ENCODE measurements around the gene OPRL1.
"Not testable (repeated sequence)": the region's sequence is repeated elsewhere in the genome, so short reads cannot be mapped to it uniquely, and the experiment has no call there.

OPRL1 gene

DNA sequence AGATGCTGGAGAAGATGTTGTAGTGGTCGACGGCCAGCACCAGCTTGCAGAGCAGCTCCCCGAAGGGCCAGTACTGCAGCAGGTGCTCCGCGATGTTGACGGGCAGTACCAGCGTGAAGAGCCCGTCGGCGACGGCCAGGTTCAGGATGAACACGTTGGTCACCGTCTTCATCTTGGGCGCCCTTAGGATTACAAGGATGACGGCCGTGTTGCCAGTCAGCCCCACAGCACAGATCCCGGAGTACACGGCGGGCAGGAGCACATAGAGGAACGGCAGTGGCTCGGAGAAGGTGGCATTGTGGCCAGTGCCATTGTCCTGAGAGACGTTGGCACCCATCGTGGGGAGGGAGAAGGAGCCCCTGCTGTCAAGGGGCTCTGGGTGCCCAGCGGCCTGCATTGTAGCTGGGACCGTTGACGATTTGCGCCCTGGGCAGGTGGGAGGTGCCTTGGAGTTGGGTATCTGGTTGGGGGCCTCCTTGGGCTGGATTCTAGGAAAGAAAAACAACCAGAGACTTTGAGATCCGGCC, 26.6 kb downstream of the OPRL1 start:
- DNase-seq: no peak

DNA sequence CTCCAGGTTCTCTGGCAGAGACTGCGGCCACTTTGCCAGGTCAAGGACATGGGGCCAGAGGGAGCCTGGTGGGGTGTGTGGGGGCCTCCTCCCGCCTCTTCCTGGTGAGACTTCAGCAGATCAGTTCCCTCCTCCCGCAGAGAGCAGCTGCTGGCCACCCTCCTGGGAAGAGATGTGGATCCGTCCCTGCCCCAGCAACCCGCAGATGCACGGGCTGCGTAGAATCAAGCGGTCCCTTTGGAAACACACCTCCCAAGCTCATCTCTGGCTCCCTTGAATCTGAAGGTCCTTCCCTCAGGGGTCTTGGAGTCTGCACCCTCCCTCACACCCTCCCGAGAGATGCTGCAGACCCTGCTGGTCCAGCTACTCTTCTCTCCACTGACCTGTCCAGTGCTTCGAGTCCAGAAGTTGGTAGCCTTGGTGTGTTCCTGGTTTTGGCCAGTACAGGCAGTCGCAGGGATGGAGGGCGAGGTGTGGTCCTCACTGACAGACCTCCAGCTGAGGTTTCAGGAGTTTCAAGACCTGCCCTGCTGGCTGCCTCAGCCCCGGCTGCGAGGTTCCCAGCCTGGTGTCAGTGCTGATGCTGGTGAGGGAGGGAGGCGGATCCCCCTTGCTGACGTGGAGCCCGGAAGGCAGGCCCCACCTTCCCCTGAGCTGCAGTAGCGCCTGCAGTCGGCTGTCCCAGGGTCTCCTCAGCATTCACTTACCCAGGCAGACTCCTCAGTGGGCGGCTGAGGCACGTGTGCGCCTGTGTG, 27.3 kb downstream of the OPRL1 start, which contains the start of gene NPBWR2:
TSS of gene NPBWR2 (minus strand) at position 585 of the 755 bp plus-strand sequence. CDS start 734 bp downstream, outside the sequence.
- no peak for DNase-seq

DNA sequence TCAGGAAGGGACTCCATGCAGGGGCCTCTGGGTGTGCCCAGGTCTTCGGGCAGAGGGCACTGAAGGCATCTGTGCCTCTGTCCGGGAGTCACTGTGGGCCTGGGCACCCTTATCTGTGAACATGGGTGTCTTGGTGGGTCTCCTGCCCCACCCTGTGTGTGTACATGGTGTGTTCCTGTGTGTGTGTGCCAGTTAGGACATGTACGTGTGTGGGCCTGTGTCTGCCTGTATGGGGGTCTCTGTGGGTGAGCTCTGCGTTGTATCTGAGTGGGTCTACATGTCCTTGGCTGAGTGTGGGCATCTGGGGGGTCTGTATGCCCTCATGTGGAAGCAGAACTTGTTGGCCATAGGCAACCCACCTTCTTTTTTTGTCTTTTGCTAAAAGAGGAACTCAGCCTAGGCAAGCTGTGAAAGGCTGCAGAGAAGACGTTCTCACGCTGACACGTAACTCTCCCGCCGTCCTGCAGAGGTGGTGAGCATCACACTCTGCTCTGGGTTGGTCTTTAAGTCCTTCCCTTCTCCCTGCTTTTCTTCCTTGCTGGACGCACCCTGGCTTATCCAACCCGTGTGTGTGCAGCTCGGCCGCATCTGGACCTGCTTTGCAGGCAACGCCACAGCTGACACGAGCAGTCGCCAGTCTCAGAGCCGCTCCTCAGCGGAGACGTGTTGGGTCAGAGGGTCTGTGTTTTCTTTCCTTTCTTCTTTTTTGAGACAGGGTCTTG, 28.0 kb downstream of the OPRL1 start:
- DNase-seq: no peak

DNA sequence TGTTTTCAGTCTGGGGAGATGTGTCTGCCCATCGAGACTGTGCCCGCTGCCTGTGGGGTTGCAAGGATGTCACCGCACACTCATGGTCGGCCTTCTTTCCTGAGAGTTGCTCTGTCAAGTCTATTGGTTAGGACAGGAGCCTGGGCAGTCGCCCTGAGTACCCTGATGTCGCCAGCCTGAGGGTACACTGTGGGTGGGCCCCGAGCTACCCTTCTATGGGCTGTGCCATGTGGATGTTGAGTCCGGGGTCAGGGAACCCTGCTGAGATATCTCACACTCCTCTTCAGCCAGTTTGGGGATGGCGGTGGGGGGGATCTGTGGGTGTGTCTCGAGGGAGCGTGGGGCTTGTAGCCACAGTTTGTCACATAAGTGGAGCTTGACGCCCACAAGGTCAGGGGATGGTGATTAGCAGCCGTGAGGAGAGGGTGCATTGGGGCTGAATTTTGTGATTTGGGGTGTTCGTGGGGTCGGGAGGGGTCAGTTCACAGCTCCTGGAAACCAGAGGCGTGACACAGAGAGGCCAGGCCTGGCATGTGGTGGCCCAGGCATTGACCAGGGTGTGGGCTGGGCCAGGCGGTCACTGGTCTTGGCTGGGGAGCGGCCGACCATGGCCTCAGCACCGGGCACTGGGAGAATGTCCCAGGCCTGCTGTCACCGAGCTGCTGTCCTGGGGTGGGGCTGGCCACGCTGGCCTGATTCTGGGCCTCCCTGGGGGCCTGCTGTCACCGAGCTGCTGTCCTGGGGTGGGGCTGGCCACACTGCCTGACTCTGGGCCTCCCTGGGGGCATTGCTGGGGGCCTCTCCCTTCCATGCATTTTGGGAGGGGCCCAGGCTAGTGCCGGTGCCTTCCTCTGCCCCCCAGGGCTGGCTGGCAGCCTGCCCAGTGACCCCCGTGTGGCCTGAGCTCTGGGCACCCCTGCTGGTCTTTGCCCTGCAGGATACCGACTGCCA, 29.1 kb downstream of the OPRL1 start:
- no peak for DNase-seq

DNA sequence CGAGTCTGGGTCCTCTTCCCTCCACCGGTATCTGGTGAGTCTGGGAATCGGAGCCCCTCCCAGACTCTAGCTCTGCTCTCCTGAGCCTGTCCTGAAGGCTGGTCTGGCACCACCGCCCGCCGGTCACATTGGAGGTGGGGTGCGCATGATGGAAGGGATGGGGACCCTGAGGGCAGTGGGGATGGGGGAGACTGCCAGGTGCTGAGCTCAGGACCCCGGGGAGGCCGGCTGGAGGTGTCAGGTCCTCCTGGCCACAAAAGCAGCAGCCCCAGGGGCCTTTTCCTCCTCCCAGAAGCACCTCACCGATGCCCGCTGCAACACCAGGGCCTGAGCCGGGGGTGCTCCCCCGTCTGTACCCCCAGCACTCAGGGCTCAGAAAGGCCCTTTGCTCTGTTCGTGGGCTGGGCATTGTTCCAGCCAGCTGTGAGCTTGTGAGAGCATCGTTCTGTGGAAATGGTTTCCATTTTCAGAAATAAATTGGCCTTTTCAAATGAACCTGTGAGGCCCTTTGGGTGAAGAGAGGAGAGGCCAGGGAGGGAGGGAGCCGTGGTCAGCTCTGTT, 30.0 kb downstream of the OPRL1 start:
- peak; percentile 0 for DNase-seq

DNA sequence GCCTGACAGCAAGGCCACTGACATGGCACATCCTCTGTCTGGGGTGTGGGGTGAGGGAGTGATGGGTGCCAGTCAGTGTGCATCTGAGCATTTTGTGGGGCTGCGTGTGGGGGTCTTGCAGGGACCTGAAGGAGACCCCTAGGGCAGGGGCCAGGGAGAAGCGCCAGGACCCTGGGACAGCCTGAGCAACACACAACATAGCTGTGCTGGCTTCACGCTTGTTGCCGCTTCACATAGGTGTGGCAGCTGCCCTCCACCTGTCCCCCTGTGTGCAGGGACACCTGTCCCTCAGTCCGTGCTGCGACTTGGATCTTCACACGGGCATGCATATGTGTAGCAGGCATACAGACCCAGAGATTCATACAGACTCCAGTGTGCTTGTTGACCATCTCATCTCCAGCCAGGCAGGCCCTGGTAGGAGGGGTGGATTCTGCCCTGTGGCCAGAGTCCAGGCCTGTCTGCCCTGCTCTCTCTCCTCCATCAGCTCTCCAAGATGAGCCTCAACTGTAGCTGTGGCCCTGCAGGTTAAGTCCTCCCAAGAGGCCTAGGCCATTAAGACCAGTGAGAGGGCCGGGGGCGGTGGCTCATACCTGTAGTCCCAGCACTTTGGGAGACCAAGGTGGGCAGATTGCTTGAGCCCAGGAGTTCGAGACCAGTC, 30.7 kb downstream of the OPRL1 start:
- DNase-seq: no peak

DNA sequence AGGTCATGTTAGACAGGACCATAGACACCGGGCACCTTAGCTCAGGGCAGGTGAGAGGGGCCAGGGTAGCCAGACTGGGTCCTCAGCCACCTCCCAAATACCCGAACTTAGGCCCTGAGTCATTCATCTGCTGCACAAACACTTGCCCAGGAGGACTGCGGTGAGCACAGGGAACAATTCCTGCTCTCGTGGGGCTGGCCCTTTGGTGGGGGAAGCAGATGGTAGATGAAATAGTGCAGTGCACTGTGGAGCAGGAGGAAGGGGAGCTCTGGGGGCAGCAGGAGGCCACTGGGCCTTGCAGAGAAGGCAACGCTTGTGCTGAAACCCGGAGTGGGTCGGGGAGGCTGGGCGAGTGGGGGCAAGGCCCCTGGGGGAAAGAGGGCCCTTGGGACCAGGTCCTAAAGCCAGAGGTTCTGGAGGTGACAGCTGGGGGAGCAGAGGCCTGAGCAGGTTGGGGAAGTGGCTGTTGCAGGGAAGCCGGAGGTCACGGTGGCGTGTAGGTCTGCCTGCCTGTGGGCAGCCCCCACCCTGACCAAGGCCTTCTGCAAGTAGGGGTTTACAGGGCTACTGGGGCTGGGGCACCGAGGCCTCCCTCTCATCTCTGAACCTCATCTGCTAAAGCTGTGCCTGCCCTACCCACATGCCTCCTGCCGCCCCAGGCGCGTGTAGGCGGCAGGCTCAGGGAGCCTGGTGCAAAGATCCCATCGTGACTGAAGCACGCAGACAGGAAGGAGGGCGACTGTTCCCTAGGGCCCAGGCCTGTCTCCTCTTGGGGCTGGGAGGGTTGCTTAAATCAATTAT, 32.2 kb downstream of the OPRL1 start:
- DNase-seq: peak; percentile 7

DNA sequence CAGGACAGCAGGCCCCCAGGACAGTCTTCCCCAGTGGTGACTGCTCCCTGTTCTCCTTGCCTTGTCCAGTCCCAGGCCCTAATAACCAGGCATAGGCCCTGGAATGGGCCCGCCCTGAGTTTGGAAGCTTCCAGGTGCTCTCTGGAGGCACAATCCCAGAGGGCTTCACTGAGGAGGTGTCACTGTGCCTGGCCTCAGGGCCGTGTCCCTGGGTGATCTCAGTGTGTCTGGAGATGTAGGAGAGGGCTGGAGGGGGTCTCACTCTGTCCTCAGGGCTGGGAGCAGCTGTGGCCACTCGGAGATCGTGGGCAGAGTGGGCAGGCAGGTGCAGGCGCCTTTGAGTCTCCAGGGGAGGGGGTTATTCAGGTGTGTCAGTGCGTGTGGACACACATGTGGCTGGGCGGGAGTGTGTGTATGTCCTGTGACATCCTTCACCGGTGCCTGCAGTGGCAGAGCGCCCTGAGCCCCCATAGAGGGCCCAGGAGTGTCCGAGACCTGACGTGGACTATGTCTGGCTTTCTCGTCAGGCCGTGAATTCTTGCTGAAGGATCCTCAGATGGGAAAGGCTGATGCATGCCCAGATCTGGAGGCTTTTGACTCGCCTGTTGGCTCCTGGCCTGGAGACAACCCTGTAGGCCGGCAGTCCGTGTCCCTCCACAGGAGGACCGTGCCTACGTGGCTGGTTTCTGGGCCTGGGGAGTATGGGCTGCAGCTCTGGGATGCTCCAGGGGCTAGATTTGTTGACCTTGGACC, 33.0 kb downstream of the OPRL1 start:
- no peak for DNase-seq

DNA sequence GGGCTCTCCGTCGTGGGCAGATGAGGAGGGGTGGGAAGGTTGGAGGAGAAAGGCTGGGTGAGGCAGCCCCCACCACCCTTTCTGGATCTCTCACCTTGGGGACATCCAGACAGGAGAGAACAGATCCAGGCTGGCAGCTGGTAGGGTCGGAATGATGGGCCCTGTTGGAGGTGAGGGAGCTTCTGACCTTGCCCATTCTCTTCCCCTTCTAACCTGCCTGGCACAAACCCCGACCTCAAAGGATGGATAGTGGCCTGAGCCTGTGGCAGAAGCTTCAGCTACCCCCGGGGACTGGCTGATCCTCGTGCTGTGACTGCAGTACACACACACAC, 33.5 kb downstream of the OPRL1 start:
- no peak for DNase-seq

DNA sequence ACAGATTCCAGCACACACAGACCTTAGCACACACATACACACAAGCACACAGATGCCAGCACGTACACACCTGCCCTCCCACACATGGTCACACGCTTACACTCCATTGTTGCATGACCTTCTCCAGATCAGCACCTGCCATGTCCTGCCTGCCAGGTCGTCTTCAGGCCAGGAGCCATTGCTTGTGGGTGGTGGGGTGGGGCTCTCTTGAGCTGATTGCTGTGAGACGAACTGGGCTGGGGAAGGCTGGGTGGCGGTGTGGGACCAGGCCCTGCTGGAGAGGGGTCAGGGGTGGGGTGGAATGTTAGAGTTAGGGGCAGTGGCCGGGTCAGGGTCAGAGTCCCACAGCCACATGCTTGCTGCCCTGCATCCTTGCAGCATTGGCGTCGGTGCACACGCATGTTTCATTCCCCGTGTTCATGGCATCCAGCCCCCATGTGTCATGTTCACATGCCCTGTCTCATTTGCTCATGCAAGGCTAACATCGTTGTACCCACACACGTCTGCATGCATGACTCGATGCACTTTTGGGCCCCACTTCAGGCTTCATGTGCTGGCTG, 34.0 kb downstream of the OPRL1 start:
- DNase-seq: peak; percentile 2

DNA sequence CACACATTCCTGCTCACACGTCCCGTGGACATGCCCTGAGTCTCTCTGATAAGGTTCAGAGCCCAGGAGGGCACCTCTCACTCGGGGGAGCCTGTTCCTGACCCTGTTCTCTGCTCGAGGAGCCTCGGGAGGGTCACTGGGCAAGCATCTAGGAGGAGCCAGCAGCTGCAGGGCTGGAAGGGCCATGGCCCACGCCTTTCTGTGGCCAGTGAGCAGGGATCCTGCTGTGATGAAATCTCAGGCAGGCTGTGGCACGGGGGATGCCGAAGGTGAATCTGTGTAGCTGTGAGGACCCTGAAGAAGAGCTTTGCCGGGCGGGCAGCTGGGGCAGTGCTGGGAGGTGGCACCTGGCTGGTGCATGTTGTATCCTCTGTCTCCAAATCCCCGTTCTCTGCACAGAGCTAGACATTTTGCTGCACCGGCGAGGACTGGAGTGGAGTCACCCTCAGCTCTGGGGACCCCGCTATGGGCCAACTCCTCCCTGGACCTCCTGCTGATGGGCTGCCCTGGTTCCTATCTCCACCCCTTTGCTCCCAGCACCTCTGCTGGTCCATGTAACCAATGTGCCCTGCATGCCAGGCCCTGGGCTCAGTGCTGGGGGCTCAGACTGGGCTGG, 34.6 kb downstream of the OPRL1 start:
- DNase-seq: no peak

DNA sequence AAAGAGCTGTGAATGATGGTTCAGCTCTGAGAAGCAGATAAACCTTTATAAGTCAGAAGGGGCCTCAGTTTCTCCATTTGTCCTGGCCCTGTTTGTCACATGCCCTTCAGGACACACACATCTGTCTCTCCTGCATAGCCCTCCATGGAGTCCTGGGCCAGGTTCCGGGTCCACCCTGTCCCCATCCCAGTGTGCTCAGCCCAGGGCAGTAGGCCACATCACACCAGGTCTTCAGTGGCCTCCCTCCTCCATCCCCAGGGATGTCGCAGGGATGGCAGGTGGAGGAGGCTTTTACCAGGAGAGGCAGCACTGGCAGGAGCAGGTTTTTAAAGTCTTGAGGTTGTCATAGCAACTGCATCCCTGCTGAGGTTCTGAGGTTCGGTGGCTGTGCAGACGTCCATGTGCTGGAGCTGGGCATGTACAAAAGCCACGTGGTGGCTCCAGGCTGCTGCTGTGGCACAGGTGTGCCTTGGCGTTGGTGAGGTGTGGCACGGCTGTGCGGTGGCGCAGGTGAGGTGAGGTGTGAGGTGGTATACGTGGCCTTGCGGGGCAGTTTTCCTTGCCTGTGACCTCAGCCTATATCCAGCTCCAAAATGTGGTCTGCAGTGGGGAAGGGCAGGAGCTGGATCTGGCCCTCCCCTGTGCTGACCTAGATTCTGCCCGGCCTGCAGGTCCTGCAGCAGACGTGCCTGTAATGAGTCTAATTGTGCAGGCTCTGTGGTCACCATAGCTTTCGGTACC, 35.5 kb downstream of the OPRL1 start:
- peak; percentile 1 for DNase-seq

DNA sequence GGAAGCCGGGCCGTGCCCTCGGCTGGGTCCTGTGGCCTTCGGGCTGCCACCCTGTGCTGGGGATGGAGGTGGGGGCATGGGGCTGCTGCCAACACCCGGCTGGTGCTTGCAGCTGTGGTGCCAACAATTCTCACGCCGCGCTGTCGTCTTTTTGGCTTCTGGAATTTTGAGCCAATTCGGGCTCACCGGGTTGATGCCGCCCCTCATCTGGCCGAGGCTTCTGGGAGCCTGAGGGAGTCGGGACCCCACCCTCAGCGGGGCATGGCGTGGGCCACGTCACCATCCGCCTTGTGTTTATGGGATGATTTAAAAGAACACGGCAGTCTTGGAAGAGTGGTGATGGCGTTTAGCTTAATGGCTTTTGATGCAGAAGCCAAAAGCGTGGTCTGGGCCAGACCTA, 36.1 kb downstream of the OPRL1 start:
- DNase-seq: peak; percentile 4

DNA sequence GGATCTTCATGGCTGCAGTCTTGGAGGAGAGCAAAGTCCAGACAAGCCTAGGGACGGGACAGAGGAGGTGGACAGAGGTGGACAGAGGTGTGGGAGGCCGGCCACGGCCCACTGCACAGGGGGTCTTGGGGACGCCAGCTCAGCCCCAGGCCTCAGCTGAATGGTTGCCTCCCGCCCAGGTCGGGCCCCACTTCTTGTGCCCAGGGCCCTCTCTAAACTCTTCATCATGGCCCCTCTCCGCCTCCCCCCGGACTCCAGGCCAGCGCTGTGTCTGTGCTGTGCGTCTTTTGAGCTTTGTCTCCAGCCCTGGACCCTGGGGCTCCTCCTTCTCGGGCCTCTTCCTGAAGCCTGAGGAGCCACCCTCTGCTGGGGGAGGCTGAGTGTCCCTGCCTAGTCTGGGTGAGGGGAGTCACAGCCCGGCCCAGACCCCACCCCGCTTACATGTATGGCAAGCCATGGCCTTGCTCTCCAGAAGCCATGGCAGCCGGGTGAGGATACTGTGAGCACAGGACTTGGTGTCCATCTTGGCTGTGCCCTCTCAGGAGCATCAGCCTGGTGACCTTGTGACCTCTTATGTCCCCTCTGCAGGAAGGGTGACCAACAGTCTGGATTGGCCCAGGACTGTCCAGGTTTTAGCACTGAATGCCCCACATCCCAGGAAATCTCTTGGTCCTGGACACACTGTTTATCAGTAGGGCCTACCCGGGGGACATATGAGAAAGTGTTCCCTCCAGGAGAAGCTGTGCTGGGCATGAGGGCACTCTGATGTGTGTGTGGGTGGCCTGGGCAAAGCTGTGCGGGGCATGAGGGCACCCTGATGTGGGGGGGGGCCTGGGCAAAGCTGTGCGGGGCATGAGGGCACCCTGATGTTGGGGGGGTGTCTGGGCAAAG, 36.9 kb downstream of the OPRL1 start:
- DNase-seq: peak; percentile 5

DNA sequence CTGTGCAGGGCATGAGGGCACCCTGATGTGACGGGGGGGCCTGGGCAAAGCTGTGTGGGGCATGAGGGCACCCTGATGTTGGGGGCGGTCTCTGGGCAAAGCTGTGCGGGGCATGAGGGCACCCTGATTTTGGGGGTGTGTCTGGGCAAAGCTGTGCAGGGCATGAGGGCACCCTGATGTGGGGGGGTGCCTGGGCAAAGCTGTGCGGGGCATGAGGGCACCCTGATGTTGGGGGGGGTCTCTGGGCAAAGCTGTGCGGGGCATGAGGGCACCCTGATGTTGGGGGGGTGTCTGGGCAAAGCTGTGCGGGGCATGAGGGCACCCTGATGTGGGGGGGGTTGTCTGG, 37.5 kb downstream of the OPRL1 start:
- not testable (repeated sequence) for DNase-seq

DNA sequence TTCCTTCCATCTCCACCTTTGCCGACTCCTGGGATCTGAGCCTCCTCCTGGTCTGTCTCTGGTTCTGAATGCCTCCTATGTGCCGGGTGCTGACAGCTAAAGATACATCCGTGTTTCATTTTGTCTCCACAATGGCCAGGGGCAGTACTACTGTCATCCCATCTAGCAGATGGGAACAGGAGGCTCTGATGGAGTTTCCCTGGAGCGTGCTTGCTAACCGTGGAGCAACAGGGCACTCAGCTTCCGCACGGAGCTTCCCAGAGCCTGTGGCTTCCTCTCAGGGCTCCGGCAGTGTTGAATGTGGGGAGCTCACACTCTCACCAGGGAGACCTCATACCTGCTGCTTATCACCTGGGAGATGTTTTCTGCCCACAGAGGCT, 39.4 kb downstream of the OPRL1 start:
- no peak for DNase-seq

DNA sequence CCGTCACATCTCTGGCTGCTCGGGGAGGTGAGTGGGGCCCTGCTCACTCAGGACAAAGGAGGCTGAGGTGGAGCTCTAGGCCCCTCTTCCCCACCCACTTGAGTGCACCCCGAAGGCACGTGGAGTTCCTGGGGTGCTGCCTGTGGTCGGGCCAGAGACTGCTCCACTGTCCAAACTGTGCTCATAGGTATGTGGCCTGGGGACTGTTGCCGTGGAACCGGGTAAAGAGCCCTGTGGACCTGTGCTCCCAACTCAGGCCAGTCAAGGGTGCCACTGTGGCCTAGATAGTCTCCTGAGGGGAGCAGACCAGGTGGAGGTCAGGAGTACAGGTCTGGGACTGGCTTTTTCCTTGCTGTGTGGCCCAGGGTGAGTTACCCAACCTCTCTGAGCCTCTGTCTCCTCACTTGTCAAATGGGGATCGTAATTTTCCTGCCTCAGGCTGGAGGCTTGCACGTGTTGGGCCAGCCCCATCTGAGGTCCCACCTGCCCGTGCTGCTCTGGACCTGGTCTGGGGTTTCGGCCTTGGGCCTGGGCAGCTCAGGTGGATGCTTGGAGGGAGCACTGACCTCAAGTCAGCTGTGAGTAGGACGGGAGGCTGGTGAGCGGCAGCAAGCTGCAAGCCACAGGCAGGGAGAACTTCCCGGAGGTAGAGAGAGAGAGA, 39.9 kb downstream of the OPRL1 start:
- no peak for DNase-seq

DNA sequence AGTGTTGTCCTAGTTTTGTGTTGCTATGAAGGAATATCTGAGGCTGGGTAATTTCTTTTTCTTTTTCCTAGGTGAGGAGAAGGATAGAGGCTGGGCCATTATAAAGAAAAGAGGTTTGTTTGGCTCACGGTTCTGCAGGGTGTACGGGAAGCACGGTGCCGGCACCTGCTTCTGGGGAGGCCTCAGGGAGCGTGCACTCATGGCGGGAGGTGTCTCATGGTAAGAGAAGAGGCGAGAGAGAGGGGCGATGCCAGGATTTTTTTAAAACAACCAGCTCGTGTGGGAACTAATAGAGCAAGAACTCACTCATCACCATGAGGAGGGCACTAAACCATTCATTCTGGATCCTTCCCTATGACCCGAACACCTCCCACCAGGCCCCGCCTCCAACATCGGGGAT, 41.7 kb downstream of the OPRL1 start:
- DNase-seq: no peak
